Measurements from ENCODE around the gene CTAG2.
"Not testable (repeated sequence)": the region's sequence is repeated elsewhere in the genome, so short reads cannot be mapped to it uniquely, and the experiment has no call there.

CTAG2 gene

DNA sequence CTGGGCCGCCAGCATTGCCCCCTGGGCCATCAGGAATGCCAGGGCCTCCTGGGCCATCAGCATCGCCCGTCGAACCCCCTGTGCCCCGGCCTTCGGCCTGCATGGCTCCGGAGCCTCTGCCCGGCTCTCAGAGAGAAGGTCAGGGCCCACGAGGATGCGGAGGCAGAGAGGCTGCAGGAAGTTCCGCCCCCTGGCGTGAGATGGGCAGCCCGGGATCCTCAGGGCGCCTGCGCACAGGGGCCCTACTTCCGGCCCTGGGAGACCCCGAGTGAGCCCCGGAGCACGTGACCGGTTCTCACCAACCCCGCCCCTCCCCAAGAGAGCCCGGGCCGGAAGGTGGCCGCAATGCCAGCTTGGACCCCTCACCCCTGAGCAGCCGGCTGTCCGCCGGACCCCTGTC, at the start of gene CTAG2:
TSS of gene CTAG2 (minus strand) at position 167 of the 400 bp plus-strand sequence. CDS start at position 103, 64 bp downstream.
- not testable (repeated sequence) for DNase-seq (ENCODE audit: extremely low read depth, low read depth); H3K4me3 ChIP-seq (replicated peaks; ENCODE audit: low read depth, low read length)

- TF ChIP-seq, protein P1, sequence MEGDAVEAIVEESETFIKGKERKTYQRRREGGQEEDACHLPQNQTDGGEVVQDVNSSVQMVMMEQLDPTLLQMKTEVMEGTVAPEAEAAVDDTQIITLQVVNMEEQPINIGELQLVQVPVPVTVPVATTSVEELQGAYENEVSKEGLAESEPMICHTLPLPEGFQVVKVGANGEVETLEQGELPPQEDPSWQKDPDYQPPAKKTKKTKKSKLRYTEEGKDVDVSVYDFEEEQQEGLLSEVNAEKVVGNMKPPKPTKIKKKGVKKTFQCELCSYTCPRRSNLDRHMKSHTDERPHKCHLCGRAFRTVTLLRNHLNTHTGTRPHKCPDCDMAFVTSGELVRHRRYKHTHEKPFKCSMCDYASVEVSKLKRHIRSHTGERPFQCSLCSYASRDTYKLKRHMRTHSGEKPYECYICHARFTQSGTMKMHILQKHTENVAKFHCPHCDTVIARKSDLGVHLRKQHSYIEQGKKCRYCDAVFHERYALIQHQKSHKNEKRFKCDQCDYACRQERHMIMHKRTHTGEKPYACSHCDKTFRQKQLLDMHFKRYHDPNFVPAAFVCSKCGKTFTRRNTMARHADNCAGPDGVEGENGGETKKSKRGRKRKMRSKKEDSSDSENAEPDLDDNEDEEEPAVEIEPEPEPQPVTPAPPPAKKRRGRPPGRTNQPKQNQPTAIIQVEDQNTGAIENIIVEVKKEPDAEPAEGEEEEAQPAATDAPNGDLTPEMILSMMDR (IDR thresholded peaks at IDR 0.05; ENCODE audit: low read depth, low read length, missing control alignments) = no peak
- no peak for DNase-seq (ENCODE audit: extremely low read depth, low read depth)
- no peak overlapping the region for H3K4me3 ChIP-seq (replicated peaks; ENCODE audit: low read depth, low read length)
Measured at GRCh38 chrX:154698630-154699248, 45.4 kb upstream of the CTAG2 start.

DNA sequence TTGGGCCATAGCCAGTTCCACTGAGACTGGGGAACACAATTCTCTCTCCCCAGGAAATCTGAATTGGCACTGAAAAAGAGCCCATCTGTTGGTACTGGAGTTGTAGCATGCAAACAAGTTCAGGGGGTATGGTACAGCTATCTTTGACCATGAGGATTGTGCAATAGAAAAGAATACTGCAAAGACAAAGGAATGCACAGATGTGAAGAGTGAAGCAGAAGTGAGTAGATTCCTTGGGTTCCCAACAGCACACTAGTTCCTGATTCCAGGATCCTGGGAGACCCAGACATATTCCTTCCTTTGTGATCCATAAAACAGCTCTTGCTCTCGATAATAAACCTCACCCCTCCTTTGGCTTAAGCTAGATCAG, 43.3 kb upstream of the CTAG2 start:
- TF ChIP-seq, protein P1 (IDR thresholded peaks at IDR 0.05; ENCODE audit: low read depth, low read length, missing control alignments) = no peak
- no peak overlapping the region for H3K4me3 ChIP-seq (replicated peaks; ENCODE audit: low read depth, low read length)
- no peak for DNase-seq (ENCODE audit: extremely low read depth, low read depth)

- no peak overlapping the region for H3K4me3 ChIP-seq (replicated peaks; ENCODE audit: low read depth, low read length)
- TF ChIP-seq, protein P1 (IDR thresholded peaks at IDR 0.05; ENCODE audit: low read depth, low read length, missing control alignments) = no peak
- no peak for DNase-seq (ENCODE audit: extremely low read depth, low read depth)
Measured at GRCh38 chrX:154695911-154696675, 42.7 kb upstream of the CTAG2 start.

- no peak for DNase-seq (ENCODE audit: extremely low read depth, low read depth)
- TF ChIP-seq, protein P1 (IDR thresholded peaks at IDR 0.05; ENCODE audit: low read depth, low read length, missing control alignments) = no peak
- no peak overlapping the region for H3K4me3 ChIP-seq (replicated peaks; ENCODE audit: low read depth, low read length)
Measured at GRCh38 chrX:154693394-154693793, 40.0 kb upstream of the CTAG2 start.

DNA sequence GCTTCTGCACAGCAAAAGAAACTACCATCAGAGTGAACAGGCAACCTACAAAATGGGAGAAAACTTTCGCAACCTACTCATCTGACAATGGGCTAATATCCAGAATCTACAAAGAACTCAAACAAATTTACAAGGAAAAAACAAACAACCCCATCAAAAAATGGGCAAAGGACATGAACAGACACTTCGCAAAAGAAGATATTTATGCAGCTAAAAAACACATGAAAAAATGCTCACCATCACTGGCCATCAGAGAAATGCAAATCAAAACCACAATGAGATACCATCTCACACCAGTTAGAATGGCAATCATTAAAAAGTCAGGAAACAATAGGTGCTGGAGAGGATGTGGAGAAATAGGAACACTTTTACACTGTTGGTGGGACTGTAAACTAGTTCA, 37.1 kb upstream of the CTAG2 start:
- not testable (repeated sequence) for DNase-seq (ENCODE audit: extremely low read depth, low read depth); H3K4me3 ChIP-seq (replicated peaks; ENCODE audit: low read depth, low read length)

DNA sequence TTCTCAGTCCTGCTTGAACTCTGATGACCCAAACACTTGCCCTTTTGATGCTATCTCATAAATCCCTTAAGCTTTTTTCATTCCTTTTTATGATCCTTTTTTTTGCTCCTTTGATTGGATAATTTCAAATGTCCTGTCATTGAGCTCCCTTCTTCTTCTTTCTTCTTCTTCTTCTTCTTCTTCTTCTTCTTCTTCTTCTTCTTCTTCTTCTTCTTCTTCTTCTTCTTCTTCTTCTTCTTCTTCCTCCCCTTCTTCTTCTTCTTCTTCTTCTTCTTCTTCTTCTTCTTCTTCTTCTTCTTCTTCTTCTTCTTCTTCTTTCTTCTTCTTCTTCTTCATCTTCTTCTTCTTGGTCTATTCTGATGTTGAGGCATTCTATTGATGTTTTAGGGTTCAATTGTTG, 18.7 kb upstream of the CTAG2 start:
- not testable (repeated sequence) for H3K4me3 ChIP-seq (replicated peaks; ENCODE audit: low read depth, low read length); DNase-seq (ENCODE audit: extremely low read depth, low read depth)

- not testable (repeated sequence) for H3K4me3 ChIP-seq (replicated peaks; ENCODE audit: low read depth, low read length); DNase-seq (ENCODE audit: extremely low read depth, low read depth)
Measured at GRCh38 chrX:154670848-154671247, 17.5 kb upstream of the CTAG2 start.

GRCh38 chrX:154661899-154662298, 8.5 kb upstream of the CTAG2 start:
- TF ChIP-seq, protein P1 (IDR thresholded peaks at IDR 0.05; ENCODE audit: low read depth, low read length, missing control alignments) = no peak
- no peak overlapping the region for H3K4me3 ChIP-seq (replicated peaks; ENCODE audit: low read depth, low read length)
- DNase-seq (ENCODE audit: extremely low read depth, low read depth) = no peak
